ENCODE data around the gene RWDD3.

The RWDD3 gene, protein sequence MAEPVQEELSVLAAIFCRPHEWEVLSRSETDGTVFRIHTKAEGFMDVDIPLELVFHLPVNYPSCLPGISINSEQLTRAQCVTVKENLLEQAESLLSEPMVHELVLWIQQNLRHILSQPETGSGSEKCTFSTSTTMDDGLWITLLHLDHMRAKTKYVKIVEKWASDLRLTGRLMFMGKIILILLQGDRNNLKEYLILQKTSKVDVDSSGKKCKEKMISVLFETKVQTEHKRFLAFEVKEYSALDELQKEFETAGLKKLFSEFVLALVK

GRCh38 chr1:95233737-95234500, at the start of gene RWDD3:
Gene RWDD3, plus strand, starts transcription at chr1:95234210. Its CDS starts 21 bp downstream, at chr1:95234231.
- peak; percentile 49 to 80 for DNase-seq

DNA sequence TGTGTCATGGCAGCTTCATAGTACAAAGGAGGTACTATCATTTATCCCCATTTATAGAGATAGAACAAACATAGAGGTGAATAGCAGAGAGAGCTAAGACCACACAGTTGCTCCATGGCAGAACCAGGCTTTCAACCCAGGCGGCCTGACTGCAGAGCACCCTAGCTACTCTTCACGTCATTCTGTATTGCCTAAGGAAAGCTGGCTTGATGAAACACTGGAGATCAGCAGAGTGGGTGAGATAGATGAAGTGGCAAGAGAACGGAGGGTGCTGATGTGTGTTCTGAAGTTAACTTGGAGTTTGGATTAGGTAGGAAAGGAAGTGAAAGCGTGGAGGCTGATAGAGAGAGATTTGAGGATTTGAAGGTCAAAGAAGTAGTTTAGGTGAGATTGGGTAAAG, 47.9 kb upstream of the RWDD3 start:
- no peak for DNase-seq

DNA sequence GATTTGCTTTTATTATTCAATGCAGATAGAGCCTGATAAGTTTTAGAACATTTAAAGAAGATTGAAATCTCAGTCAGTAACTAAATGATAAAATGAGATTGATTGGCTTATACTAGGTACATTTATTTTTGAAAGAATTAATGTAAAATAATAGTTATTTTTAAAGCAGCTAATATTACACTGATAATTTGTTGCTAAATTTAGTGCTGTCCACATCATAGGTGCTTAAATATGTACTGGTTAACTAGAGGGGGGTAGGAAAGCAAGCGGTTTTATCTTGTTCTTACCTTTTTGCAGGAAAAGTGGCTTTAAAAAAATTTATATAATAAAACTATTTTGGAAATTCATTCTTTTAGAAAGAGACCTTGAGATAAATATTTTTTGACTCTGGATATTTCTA, 40.4 kb upstream of the RWDD3 start:
- no peak for DNase-seq

GRCh38 chr1:95195046-95195445, 39.0 kb upstream of the RWDD3 start:
- no peak for DNase-seq

GRCh38 chr1:95196017-95196416, 38.0 kb upstream of the RWDD3 start:
- DNase-seq = no peak

- DNase-seq = no peak
Measured at GRCh38 chr1:95197616-95198252, 36.3 kb upstream of the RWDD3 start.

DNA sequence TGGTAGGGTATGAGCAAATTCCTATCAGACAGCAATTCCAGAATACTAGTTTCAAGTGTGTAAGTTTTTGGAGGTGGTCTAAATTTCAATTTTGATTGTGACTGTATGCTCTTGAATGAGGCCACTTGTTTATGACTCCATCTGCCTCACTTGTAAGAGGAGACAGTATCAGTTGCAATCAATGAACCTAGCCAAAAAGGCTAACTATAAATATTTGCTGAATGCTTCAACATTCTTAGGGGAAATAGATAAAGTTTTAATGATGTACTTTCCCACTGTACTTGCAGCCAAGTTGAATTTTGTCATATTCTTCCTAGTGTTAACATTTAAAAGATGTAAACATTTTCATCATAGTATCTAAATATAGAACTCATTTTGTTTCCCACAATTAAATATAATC, 32.1 kb upstream of the RWDD3 start:
- no peak for DNase-seq

DNA sequence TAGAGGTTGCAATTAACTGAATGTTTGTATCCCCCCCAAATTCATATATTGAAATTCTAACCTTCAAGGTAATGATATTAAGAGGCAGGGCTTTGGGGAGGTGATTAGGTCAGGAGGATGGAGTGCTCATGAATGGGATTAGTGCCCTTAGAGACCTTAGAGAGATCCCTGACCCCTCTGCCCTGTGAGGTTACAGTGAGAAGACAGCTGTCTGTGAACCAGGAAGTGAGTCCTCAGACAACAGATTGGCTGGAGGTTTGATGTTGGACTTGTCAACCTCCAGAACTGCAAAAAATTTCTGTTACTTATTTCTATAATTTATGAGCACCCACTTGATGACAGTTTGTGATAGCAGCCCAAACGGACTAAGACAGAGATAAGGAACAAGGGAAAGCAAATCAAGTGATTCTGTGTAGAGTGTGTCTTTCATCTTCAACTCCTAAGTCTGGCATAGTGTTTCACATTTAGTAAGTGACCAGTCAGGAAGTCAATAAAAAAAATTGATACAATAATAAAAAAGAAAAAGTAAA, 30.0 kb upstream of the RWDD3 start:
- DNase-seq = no peak

GRCh38 chr1:95206514-95206913, 27.5 kb upstream of the RWDD3 start:
- no peak for DNase-seq

DNA sequence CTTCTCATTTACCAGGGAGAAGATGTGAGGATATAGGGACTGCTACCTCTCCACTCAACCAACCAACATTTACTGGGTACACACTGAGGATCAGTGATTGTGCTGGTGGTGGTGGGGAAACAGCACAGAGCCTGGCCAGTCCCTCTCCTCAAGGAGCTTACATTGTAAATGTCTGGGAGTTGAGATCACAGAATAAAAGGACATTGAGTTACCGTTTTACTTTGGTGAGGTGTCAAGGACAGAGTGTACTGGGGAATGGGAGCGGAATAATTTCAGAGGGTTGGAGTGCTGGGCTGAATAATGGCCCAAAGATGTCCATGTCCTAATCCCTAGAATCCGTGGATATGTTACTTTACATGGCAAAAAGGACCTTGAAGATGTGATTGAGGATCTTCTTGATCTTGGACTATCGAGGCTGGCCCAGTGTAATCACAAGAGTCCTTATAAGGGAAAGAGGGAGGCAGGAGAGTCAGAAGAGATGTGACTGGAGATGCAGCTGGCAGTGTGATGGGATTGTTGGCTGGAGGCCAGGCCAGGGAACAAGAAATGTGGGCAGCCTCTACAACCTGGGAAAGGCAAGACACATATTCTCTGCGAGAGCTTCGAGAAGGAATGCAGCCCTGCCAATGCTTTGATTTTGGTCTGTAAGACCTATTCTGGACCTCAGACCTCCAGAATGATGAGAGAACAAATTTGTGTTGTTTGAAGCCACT, 26.6 kb upstream of the RWDD3 start:
- DNase-seq = no peak

GRCh38 chr1:95208876-95209275, 25.1 kb upstream of the RWDD3 start:
- no peak for DNase-seq

DNA sequence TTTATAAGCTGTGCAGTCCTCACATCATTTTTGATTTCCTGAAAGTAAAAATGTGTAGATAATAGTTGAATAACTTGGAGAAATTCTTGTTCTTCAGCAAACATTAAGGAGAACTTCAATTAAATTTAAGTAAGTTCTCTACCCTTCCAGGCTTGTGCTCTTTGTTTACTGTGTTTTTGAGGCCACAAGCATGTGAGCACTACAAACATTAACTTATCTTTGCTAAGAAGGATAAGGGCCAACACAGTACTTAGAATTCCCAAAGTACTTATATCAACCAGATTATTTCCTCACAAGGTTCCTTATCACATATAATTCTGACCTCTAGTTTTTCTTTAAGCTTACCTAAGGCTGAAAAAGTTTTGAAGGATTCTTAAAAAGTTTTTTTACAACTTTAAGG, 24.7 kb upstream of the RWDD3 start:
- DNase-seq = no peak

- no peak for DNase-seq
Measured at GRCh38 chr1:95216292-95216990, 17.6 kb upstream of the RWDD3 start.

- DNase-seq = no peak
Measured at GRCh38 chr1:95217371-95217770, 16.6 kb upstream of the RWDD3 start.

- no peak for DNase-seq
Measured at GRCh38 chr1:95219407-95219806, 14.6 kb upstream of the RWDD3 start.

DNA sequence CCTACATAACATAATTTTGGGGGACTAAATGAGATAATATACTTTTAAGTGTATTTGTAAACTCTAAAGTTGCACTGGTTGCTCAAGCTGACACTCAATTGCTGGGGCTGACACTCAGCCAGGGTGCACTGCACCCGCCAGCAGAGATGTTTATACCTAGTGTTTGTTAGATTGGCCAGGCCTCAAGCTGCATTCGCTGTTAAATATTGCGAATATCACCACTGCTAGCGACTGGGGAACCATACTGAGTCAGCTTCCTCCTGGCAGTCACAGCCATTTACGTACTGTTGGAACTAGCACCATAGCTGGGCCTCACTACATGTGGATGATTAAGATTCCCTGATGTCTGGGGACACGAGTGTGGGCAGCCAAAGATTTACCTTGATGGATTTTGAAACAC, 12.7 kb upstream of the RWDD3 start:
- DNase-seq = no peak

- no peak for DNase-seq
Measured at GRCh38 chr1:95222629-95223028, 11.4 kb upstream of the RWDD3 start.

- DNase-seq = no peak
Measured at GRCh38 chr1:95223110-95223509, 10.9 kb upstream of the RWDD3 start.

- DNase-seq = no peak
Measured at GRCh38 chr1:95226781-95227660, 7.0 kb upstream of the RWDD3 start.

- no peak for DNase-seq
Measured at GRCh38 chr1:95229037-95229436, 5.0 kb upstream of the RWDD3 start.

DNA sequence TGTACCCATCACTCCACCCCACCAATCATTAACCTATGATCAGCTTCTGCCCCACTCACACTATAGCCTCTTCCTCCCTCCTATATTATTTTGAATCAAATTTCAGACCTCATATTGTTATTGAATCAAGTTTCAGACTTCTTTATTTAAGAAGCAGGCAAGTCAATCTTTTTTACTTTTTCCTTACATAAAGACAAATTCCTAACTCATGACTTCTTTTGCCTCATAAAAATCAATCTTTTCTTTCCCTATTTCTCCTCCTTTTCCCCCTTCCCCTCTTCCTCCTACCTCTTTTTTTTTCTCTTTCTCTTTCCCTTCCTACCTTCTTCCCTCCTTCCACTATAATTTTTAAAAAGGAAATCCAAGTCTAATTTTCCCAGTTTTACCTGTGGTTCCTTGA, 4.3 kb upstream of the RWDD3 start:
- no peak for DNase-seq

- no peak for DNase-seq
Measured at GRCh38 chr1:95230256-95230655, 3.8 kb upstream of the RWDD3 start.

All from NCI-H1930 (cell line).